HPDE6-E6E7 (cell line): ENCODE measurements around the gene NDUFS8.

Experiments used
- DNase-seq: peaks from one replicate; pipeline ENCODE4 v3.0.0; 2011; ENCODE audit warnings: missing footprints; ENCODE audit errors: extremely low spot score

Gene NDUFS8

GRCh38 chr11:68015467-68015866, 15.0 kb upstream of the NDUFS8 start:
- no peak for DNase-seq

- DNase-seq = no peak
These were observed 14.1 kb upstream of the NDUFS8 start for GRCh38 chr11:68016161-68016903.

DNA sequence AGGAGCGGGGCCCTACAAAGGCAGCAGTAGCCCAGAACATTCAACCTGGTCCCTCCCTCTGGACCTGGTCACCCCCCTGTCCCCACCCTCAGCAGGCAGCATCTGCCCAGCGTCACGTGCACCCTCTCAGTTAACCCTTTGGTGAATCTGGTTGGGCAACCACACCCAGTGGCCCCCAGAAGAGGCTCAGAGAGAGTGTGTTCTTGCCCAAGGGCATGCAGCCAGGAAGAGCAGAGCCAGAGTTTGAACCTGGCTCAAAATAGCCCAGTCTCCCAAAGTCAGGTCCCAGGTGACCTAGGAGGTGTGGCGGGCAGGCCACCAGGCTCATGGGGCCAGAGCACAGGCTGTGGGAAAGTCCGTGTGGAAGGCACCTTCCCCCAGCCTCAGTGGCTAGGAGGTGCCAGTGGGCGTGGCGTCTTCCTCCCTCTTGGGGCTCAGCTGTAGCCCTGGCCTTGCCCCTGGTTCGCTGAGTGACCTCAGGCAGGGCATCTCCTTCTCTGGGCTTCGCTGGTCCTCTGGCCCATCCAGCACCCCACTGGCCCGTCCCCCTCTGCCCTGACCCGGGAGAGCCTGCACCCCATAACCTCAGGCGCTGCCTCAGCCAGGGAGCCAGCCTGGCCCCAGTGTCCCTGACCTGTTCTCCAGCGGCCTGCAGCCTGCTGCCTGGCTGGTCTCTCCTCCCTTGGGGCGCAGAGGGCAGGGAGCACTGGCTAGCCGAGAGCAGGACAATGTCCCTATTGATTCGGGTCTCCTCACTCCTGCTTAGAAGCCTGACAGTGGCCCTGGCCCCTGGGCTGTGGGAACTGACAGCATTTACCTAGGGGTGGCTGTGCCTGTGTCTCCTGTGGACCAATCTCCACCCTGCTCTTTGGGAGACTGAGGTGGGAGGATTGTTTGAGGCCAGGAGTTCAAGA, 13.3 kb upstream of the NDUFS8 start:
- no peak for DNase-seq

GRCh38 chr11:68017980-68018729, 12.3 kb upstream of the NDUFS8 start:
- DNase-seq = no peak

- DNase-seq = no peak
These were observed 11.7 kb upstream of the NDUFS8 start for GRCh38 chr11:68018730-68019190.

GRCh38 chr11:68019486-68019885, 11.0 kb upstream of the NDUFS8 start:
- no peak for DNase-seq

- no peak for DNase-seq
These were observed 9.9 kb upstream of the NDUFS8 start for GRCh38 chr11:68020575-68020974.

DNA sequence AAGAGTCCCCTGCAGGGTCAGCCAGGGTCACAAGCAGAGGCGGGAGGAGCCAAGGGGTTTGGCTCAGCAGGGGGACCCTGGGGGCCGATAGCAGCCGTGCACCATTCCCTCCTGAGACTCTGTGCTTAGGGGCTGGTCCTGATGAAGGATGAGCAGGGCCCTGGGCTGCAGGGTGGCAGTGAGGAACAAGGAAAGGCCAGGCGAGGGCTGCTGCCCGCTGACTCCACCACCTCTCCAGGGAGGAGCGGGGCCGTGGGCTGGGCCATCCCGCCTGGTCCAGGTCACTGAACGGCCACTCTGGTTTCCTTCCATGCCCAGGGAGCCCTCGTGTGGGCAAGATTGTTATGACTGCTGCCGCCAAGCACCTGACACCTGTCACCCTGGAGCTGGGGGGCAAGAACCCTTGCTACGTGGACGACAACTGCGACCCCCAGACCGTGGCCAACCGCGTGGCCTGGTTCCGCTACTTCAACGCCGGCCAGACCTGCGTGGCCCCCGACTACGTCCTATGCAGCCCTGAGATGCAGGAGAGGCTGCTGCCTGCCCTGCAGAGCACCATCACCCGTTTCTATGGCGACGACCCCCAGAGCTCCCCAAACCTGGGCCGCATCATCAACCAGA, 9.2 kb upstream of the NDUFS8 start:
- DNase-seq = no peak

DNA sequence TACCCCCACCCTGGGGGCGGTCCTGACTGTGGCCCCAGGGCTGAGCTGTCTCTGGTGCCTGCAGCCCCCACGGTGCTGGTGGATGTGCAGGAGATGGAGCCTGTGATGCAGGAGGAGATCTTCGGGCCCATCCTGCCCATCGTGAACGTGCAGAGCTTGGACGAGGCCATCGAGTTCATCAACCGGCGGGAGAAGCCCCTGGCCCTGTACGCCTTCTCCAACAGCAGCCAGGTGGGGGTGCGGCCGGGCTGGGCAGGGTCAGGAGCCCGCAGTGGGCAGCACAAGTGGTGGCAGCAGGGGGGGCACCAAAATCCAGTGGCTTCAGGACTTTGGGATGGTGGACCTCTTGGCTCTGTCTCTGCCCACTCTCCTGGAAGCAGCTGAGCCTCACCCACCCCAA, 8.0 kb upstream of the NDUFS8 start:
- DNase-seq = no peak

- DNase-seq = no peak
These were observed 6.0 kb upstream of the NDUFS8 start for GRCh38 chr11:68024508-68024907.

DNA sequence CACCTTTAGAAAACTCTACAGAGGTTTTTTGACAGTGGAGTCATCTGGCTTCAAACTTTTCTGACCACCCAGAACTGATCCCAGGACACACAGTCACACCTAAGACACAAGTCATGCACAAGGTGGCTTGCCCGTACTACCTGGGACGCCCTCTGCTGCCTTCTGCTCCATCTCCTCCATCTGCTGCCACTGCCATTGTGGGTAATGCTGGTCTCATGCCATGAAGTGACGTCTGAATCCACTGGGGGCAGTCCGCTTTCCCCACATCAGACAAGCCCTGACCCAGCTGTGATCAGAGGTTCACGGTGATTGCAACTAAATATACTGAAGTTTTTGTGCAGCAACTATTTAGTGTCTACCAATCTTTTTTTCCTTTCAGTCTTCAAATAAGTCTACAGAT, 5.4 kb upstream of the NDUFS8 start:
- no peak for DNase-seq

DNA sequence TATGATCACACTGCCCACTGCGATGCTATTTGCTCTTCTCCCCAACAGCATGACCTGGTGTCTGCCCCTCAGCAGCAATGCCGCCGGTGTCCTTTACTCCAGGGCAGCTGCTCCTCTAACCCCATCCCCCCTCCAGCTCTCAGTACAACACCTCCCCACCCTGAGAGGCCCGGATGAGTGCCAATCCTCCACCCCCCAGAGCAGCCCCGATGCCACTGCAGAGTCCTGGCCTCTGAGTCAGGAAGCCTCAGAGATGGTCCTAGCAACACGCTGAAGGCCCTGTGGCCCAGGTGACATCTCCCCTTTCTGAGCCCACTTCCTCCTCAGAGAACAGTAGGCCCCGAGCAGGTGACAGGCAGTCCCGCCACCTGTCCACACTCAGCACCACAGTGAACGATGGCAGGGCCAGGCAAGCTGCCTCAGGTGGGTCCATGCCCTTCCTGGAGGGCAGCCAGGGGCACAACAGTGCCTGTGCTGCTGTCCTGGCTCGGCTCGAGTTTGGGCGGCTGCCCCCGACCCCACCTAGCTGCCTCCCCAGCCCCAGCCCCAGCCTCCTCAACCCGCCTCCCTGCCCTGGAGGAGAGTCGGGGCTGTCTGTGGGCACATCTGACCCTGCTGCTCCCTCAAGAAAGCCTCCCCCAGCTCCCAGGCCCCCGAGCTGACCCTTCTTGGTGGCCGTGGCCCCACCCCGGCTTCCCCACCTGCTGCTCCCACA, 3.9 kb upstream of the NDUFS8 start:
- no peak for DNase-seq

- no peak for DNase-seq
These were observed 2.8 kb upstream of the NDUFS8 start for GRCh38 chr11:68027667-68028066.

GRCh38 chr11:68028802-68029545, 1.5 kb upstream of the NDUFS8 start:
- DNase-seq = no peak

GRCh38 chr11:68031144-68031464, 623 bp downstream of the NDUFS8 start:
- no peak for DNase-seq

DNA sequence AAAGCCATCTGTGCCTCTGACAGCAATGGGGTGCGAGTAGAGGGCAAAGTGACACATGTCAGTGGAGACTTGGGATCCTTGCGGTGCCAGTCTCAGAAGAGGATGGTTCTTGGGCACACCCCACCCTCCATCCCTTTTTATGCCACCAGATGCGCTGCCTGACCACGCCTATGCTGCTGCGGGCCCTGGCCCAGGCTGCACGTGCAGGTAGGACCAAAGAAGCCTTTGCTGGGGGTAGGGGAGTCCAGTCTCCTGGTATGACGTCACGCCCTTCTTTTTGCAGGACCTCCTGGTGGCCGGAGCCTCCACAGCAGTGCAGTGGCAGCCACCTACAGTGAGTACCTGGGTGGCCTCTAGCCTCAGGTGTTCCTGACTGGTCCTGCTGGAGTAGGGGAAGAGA, 1.5 kb downstream of the NDUFS8 start:
- DNase-seq = no peak

GRCh38 chr11:68032997-68033707, 2.7 kb downstream of the NDUFS8 start:
- no peak for DNase-seq

- DNase-seq = no peak
These were observed 3.2 kb downstream of the NDUFS8 start for GRCh38 chr11:68033708-68034045.

DNA sequence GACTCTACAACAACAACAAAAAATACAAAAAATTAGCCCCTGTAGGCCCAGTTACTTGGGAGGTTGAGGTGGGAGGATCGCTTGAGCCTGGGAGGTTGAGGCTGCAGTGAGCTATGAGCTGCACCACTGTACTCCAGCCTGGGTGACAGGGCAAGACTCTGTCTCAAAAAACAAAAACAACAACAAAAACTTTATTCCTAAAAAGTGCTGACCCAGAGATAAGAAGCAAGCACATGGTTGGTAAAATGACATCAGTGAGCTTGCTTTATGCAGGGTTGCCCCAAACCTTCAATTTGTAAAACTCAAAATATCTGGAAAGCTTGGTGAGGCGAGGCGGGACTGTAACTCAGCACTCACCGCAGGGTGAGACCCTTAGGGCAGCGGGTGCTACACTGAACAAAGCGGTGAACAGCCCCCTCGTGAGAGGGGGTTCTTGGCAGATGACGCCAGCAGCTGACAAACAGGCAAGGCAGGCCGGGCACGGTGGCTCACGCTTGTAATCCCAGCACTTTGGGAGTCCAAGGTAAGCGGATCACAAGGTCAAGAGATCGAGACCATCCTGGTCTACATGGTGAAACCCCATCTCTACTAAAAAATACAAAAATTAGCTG, 4.9 kb downstream of the NDUFS8 start:
- no peak for DNase-seq
